MCF 10A (cell line): Measurements from ENCODE around the gene FRAS1. TPM values are rescaled to one million over a fixed set of nuclear protein-coding genes. Genes with fewer than 3 reads are reported as not detected.

ENCODE experiments used
- BruUV-seq: library from RNA; stranded (reverse); fragments of 400-500 nt; replicated peaks from 2 replicates; lab custom pipeline; 2021; lab: Mats Ljungman, UMichigan
- CTCF ChIA-PET: fragments of 300-600 bp; sonication (Branson Sonifier 250); formaldehyde crosslinking; extraction: SDS; loops from one replicate; lab custom pipeline; 2021; ENCODE audit warnings: antibody characterized with exemption, inconsistent platforms; lab: Yijun Ruan, JAX
- POLR2A ChIA-PET: fragments of 300-600, 350-650 bp; sonication (Branson Sonifier 250); formaldehyde crosslinking; extraction: SDS; loops from one replicate; lab custom pipeline; 2020; ENCODE audit warnings: antibody characterized with exemption, inconsistent platforms; lab: Yijun Ruan, JAX
- DNase-seq: peaks from one replicate; pipeline ENCODE4 v3.0.0-alpha.2; 2018; ENCODE audit not compliant: unreplicated experiment
- H3K27ac Mint-ChIP-seq: one replicate; pipeline ENCODE4 v1.8.0; 2022; ENCODE audit warnings: mild to moderate bottlenecking, low read depth, mixed read lengths; ENCODE audit not compliant: unreplicated experiment
- H3K27me3 Mint-ChIP-seq: one replicate; pipeline ENCODE4 v1.8.0; 2022; ENCODE audit warnings: mixed read lengths; ENCODE audit not compliant: insufficient read depth, unreplicated experiment
- H3K36me3 Mint-ChIP-seq: one replicate; pipeline ENCODE4 v1.8.0; 2022; ENCODE audit warnings: mild to moderate bottlenecking, moderate library complexity, mixed read lengths; ENCODE audit not compliant: insufficient read depth, unreplicated experiment
- H3K4me1 Mint-ChIP-seq: one replicate; pipeline ENCODE4 v1.8.0; 2022; ENCODE audit warnings: mixed read lengths; ENCODE audit not compliant: insufficient read depth, unreplicated experiment
- H3K4me3 Mint-ChIP-seq: one replicate; pipeline ENCODE4 v1.8.0; 2022; ENCODE audit warnings: mild to moderate bottlenecking, moderate library complexity, mixed read lengths; ENCODE audit not compliant: unreplicated experiment
- H3K9me3 Mint-ChIP-seq: one replicate; pipeline ENCODE4 v1.8.0; 2022; ENCODE audit warnings: mixed read lengths; ENCODE audit not compliant: unreplicated experiment
- intact Hi-C: fragments of 100-400 bp; cut with micrococcal nuclease; formaldehyde crosslinking; loops from 2 replicates; pipeline ENCODE4 v1.14.1; 2022
- total RNA-seq: library from RNA; stranded (reverse); gene quantifications from 2 replicates; pipeline ENCODE4 v1.2.3, GENCODE V29; 2022
- TF ChIP-seq, protein P1 (sequence below): fragments of 200-600 bp; IDR thresholded peaks from one replicate; pipeline ENCODE4 v1.8.0; 2022; ENCODE audit warnings: antibody characterized with exemption, mild to moderate bottlenecking; ENCODE audit not compliant: unreplicated experiment

FRAS1 gene
- total RNA-seq, 1 experiment from 2014 or later: 2.0 TPM

DNA sequence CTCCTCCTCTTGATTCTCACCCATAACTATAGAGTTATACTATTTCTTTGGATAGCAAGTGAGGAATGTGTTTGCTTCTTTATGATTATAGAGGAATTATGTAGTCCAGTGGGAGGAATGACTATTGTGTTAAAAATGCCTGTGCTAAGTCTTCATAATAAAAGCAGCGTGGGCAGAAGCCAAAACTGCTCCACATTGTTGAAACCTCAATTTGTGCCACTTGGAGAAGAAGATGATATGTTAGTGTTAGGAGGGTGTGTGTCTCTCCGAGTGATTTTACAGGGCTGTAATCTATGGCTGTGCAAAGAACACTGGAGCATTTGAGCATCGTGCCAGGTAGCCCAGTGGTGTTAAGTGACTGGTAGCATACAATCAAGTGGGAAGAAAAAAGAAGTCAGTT, 74.3 kb downstream of the FRAS1 start:
- no peaks in the 10 kb centered on the region for H3K27me3 Mint-ChIP-seq
- TF ChIP-seq, protein P1, sequence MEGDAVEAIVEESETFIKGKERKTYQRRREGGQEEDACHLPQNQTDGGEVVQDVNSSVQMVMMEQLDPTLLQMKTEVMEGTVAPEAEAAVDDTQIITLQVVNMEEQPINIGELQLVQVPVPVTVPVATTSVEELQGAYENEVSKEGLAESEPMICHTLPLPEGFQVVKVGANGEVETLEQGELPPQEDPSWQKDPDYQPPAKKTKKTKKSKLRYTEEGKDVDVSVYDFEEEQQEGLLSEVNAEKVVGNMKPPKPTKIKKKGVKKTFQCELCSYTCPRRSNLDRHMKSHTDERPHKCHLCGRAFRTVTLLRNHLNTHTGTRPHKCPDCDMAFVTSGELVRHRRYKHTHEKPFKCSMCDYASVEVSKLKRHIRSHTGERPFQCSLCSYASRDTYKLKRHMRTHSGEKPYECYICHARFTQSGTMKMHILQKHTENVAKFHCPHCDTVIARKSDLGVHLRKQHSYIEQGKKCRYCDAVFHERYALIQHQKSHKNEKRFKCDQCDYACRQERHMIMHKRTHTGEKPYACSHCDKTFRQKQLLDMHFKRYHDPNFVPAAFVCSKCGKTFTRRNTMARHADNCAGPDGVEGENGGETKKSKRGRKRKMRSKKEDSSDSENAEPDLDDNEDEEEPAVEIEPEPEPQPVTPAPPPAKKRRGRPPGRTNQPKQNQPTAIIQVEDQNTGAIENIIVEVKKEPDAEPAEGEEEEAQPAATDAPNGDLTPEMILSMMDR: no peak

GRCh38 chr4:78136109-78137081, 79.3 kb downstream of the FRAS1 start:
- Mint-ChIP-seq H3K27ac (no peak overlapping the region), H3K36me3 (no peaks in the 10 kb centered on the region), H3K9me3 (no peaks in the 10 kb centered on the region), H3K4me1 (no peaks in the 10 kb centered on the region), H3K4me3 (no peak overlapping the region), H3K27me3 (no peaks in the 10 kb centered on the region)
- no peak for DNase-seq
- POLR2A ChIA-PET: no interaction called here
- CTCF ChIA-PET: no interaction called here
- intact Hi-C loops: no loop called here
- TF ChIP-seq, protein P1: no peak
- no TSS peak for BruUV-seq

More for the DNA sequence above, 74.3 kb downstream of the FRAS1 start:
- no peaks in the 10 kb centered on the region for H3K4me1 Mint-ChIP-seq
- H3K4me3 Mint-ChIP-seq: no peak overlapping the region
- H3K27ac Mint-ChIP-seq: no peak overlapping the region
- no peak for DNase-seq
- ChIA-PET POLR2A (no interaction called here), CTCF (no interaction called here)
- BruUV-seq: no TSS peak
- intact Hi-C loops: no loop called here
- no peaks in the 10 kb centered on the region for H3K36me3 Mint-ChIP-seq
- H3K9me3 Mint-ChIP-seq: peaks cover 8% of the 10 kb centered on the region

GRCh38 chr4:78137532-78137931, 80.4 kb downstream of the FRAS1 start:
- Mint-ChIP-seq H3K36me3 (no peaks in the 10 kb centered on the region), H3K27me3 (no peaks in the 10 kb centered on the region), H3K27ac (no peak overlapping the region), H3K9me3 (no peaks in the 10 kb centered on the region), H3K4me1 (no peaks in the 10 kb centered on the region), H3K4me3 (no peak overlapping the region)
- BruUV-seq: no TSS peak
- POLR2A ChIA-PET: interaction anchor here (0.6 kb wide), 2 partner anchors 36 to 419 kb away, joined by 3 read pairs; no protein-coding TSS in a partner anchor
- CTCF ChIA-PET: interaction anchor here (0.6 kb wide), 1 partner anchor 172 kb away, joined by 3 read pairs; no protein-coding TSS in a partner anchor
- DNase-seq: no peak
- intact Hi-C loops: no loop called here
- TF ChIP-seq, protein P1: no peak

DNA sequence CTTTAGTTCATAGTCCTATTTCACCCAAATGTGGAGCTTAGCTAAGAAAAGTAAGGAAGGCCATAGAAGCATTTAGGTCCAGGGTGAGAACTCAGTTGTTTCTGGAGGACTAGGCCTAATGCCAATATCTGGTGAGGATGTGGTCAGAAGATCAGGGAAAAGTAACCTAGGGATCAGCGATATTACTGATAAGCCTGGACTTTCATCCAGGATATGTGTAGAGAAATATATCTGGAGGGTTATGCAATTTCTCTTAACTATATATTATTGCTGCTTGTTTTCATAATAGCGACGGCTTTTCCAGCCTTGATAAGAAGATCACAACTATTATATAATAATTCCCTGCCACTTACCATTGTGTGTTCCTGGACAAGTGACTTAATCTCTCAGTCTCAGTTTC, 81.1 kb downstream of the FRAS1 start:
- no peaks in the 10 kb centered on the region for H3K4me1 Mint-ChIP-seq
- CTCF ChIA-PET: interaction anchor here (0.6 to 0.8 kb wide), 2 partner anchors 10 to 171 kb away, joined by 3 read pairs; no protein-coding TSS in a partner anchor
- intact Hi-C loops: no loop called here
- H3K9me3 Mint-ChIP-seq: no peaks in the 10 kb centered on the region
- no peaks in the 10 kb centered on the region for H3K36me3 Mint-ChIP-seq
- POLR2A ChIA-PET: interaction anchor here (0.6 to 0.7 kb wide), 3 partner anchors 35 to 418 kb away, joined by 3 to 4 read pairs (median 3); partner anchors contain the start of gene FRAS1
- TF ChIP-seq, protein P1: no peak
- H3K4me3 Mint-ChIP-seq: no peak overlapping the region
- H3K27ac Mint-ChIP-seq: no peak overlapping the region
- no TSS peak for BruUV-seq
- no peaks in the 10 kb centered on the region for H3K27me3 Mint-ChIP-seq
- no peak for DNase-seq
